ENCODE measurements around the gene NAGA.
A peak's percentile ranks its signal among the peaks of the same experiment; 100 is the strongest.
"Not testable (repeated sequence)": the region's sequence is repeated elsewhere in the genome, so short reads cannot be mapped to it uniquely, and the experiment has no call there.

Gene NAGA

GRCh38 chr22:42070517-42071422, at the start of gene NAGA:
Gene NAGA (minus strand): TSS chr22:42070812. CDS start chr22:42070297, 515 bp downstream.
- DNase-seq (ENCODE audit: low read depth) = peak; percentile 96

DNA sequence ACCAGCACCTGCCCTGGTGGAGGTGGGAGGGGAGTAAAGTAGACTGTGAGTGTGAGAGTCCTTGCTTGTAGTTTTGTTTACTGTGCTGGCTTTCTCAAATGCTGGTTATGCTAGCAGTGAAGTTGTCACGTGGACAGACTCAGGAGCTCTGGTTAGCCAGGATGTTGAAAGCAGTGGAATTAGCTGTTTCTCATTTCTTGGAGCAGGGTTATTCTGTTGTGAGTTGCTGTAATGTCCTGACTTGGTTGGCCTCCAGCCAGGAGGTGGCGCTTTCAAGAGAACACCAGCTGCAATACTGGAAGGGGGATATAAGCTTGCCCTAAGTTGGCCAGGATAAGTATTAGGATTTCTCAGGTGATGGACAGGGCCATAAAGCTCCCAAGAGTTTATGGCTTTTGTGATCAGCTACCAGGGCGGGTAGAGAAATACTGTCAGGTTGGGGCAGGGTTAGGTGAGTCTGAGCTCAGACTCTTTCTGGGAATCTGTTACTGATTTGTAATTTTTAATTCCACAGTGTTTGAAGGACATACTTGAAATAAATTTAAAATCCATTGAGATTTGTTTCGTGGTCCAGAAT, 46.3 kb upstream of the NAGA start:
- no peak for DNase-seq (ENCODE audit: low read depth)

GRCh38 chr22:42115420-42115830, 44.8 kb upstream of the NAGA start:
- not testable (repeated sequence) for DNase-seq (ENCODE audit: low read depth)

DNA sequence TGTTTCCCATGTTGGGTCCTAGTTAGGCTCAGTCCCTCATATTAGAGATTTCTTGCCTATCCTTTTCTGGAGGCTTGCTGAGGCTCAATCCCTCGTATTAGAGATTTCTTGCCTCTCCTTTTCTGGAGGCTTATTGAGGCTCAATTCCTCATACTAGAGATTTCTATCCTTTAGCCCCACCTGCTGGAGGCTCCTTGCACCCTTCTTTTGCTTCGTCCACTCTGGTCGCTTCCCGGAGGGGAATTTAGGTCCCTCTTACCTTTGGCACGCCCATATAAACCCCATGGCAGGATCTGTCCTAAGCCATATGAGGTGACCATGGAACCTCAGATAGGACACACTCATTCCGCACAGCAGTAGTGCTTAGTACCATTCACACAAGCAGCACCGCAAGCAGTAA, 44.1 kb upstream of the NAGA start:
- peak; percentile 29 for DNase-seq (ENCODE audit: low read depth)

GRCh38 chr22:42112793-42113192, 42.2 kb upstream of the NAGA start:
- not testable (repeated sequence) for DNase-seq (ENCODE audit: low read depth)

- DNase-seq (ENCODE audit: low read depth) = no peak
These were observed 41.2 kb upstream of the NAGA start for GRCh38 chr22:42111798-42112197.

DNA sequence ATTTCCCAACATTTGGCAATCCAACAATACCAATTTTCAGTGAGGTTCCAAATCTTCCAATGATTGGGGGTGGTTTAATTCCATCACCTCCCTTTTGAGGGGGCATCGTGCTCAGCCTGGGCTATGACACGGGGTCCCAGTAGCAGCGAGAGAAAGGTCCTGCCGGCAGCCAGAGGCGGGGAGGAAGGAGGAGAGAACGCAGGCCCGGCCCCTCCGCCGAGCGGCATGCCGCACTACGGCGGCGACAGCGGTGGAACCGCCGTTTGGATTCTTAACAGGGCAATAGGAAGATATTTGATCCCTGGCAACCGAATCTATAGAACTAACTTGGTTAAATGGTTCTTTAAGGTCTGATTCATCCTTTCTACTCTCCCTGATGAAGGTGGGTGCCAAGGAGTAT, 38.2 kb upstream of the NAGA start:
- DNase-seq (ENCODE audit: low read depth) = no peak

- not testable (repeated sequence) for DNase-seq (ENCODE audit: low read depth)
These were observed 33.8 kb upstream of the NAGA start for GRCh38 chr22:42104332-42104860.

GRCh38 chr22:42101199-42101598, 30.6 kb upstream of the NAGA start:
- DNase-seq (ENCODE audit: low read depth) = no peak

DNA sequence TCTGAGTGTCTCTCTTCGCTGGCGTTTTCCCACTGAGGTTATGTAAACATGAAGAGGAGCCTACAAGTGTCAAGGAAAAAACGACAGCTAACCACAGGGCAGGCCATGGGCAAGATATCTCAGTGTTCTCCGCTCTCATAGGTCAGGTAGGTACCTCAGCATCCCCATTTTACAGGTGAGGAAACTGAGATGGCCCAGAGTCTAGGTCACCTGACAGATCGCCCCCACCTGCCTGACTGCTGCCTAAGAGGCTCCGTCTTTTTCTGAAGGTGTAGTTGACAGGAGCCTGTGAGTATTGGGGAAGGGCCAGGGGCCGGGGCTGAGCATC, 20.8 kb upstream of the NAGA start:
- no peak for DNase-seq (ENCODE audit: low read depth)

DNA sequence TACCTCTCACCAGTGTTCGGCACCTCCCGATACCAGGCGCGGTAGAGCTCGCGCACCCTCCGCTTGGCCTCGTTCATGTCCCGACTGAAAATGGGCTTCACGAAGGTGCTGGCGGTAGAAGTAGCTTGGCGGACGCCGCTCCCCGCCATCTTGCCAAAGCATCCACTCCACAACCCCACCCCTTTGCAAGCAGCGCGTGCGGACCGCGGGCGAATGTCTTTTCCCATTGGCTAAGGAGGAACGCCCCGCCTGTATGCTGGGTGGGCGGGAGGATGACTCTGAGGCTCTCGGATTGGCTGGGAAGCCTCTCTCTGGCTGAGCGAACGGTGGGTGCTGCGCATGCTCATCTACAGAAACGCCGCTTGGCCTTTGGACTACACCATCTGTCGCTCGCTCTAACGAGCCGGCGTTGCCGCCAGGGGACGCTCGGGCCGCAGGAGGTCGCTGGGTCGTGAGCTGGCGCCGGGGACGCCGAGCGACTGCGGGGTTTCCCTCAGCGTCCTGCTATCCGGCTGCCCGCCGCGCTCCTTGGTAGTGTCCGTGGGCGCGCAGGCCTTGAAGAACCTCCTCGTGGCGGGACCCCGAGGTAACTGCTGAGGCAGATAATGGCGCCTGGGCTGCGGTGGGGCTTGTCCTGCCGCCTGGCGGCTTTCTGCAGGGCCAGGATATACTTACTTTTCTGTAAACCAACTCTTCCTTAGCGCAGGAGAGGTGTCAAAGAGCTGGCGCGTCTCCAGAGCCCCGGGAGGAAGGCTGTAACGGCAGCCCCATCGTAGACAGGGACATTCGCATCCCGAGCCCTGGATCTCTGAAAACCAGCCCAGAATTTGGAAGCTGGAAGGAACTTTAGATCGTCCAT, 20.2 kb upstream of the NAGA start, which contains the start of gene NDUFA6:
Gene NDUFA6, minus strand, starts transcription at position 177 of the 859 bp plus-strand sequence. Its CDS starts 28 bp downstream, at position 149.
- peak; percentile 100 for DNase-seq (ENCODE audit: low read depth)

- no peak for DNase-seq (ENCODE audit: low read depth)
These were observed 15.4 kb upstream of the NAGA start for GRCh38 chr22:42086051-42086450.

GRCh38 chr22:42084874-42085273, 14.3 kb upstream of the NAGA start:
- DNase-seq (ENCODE audit: low read depth) = no peak

GRCh38 chr22:42083119-42083518, 12.5 kb upstream of the NAGA start:
- no peak for DNase-seq (ENCODE audit: low read depth)

DNA sequence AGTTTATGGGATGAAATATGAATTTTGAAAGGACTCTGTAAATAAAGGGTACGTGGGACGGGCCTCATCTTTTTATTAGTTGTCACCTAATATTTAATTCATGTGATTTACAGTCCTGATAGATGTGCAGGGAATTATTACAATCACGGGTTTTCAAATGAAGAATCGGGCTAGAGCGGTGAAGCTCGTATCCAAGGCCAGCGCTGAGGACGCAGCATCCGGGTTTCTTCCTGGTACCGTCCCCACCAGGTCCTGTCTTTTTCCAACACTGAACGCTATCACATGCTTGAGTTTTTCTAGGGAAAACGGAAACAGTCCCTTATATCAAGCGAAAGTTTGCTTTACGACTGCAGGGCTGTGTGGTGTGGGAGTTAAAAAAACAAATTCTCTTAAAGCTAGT, 9.7 kb upstream of the NAGA start:
- DNase-seq (ENCODE audit: low read depth) = peak; percentile 57

GRCh38 chr22:42079319-42080251, 9.0 kb upstream of the NAGA start, which contains the start of gene SMDT1:
Gene SMDT1 (plus strand): TSS chr22:42079700. CDS start chr22:42079769, 69 bp downstream.
- peak; percentile 99 for DNase-seq (ENCODE audit: low read depth)

DNA sequence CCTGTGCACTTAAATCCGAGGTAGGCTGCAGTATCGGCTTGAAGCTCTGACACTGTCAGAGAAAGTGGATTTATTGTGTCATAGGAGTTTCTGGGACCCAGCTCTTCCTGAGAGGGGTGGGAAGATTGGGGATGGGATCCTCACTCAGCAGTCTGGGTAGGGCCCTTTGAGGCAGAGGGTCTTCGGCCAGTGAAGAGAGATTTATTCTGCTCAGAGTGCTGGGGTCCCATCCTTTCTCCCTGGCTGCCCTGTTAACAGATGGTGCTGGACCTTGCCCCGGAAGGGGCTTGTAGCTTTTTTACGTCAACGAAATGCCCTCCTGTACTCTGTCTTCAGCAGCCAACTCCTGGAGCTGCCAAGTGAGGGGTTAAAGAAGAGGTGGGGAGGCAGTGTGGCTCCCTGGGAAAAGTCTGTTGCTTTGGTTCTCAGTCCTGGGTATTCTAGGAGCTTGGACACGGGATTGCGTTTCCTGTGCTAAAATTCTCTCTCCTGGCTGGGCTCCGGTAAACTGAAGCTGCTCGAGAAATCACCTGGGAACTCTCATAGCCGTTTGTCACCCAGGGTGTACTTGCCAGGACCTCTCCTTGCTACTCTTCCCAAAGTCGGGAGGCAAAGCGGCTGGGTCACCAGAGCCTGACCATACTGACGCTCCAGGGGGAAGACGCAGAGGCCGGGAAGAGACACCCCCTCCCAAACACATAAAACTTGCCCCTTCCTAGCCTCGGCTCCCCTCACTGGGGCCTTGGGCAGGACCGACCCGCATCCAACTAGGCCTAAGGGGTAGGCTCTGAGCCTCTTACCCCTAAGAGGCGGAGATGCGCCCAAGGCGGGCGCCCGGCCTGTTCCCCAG, 8.1 kb upstream of the NAGA start:
- DNase-seq (ENCODE audit: low read depth) = peak; percentile 9

DNA sequence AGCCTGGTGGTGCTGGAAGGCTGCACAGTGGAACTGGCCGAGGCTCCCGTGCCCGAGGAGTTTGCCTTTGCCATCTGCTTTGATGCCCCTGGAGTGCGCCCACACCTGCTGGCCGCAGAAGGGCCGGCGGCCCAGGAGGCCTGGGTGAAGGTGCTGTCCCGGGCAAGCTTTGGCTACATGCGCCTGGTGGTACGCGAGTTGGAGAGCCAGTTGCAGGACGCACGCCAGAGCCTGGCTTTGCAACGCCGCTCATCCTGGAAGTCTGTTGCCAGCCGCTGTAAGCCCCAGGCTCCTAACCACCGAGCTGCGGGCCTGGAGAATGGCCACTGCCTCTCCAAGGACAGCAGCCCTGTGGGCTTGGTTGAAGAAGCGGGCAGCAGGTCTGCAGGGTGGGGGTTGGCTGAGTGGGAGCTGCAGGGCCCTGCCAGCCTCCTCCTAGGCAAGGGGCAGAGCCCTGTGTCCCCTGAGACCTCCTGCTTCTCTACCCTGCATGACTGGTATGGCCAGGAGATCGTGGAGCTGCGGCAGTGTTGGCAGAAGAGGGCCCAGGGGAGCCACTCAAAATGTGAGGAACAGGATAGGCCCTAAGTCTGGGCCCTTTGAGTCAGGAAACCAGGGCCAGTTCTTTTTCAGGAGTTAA, 7.0 kb upstream of the NAGA start:
- DNase-seq (ENCODE audit: low read depth) = no peak

GRCh38 chr22:42076764-42077485, 6.3 kb upstream of the NAGA start:
- no peak for DNase-seq (ENCODE audit: low read depth)

All from EH (cell line).